ENCODE measurements around the gene SPDYE3.
A peak's percentile ranks its signal among the peaks of the same experiment; 100 is the strongest.
"Not testable (repeated sequence)": the region's sequence is repeated elsewhere in the genome, so short reads cannot be mapped to it uniquely, and the experiment has no call there.

Gene SPDYE3

GRCh38 chr7:100307402-100307801 is at the start of gene SPDYE3:
SPDYE3 (plus strand) TSS chr7:100307702; CDS start chr7:100307886, 184 bp downstream.
- not testable (repeated sequence) for DNase-seq

GRCh38 chr7:100259984-100260383 is 47.5 kb upstream of the SPDYE3 start:
- not testable (repeated sequence) for DNase-seq

GRCh38 chr7:100262896-100263295 is 44.6 kb upstream of the SPDYE3 start:
- DNase-seq = not testable (repeated sequence)

GRCh38 chr7:100264223-100264622 is 43.3 kb upstream of the SPDYE3 start:
- not testable (repeated sequence) for DNase-seq

GRCh38 chr7:100264669-100265165 is 42.8 kb upstream of the SPDYE3 start:
- DNase-seq = not testable (repeated sequence)

- not testable (repeated sequence) for DNase-seq
These were observed 41.7 kb upstream of the SPDYE3 start for GRCh38 chr7:100265851-100266250.

GRCh38 chr7:100266576-100267354 is 40.7 kb upstream of the SPDYE3 start:
- no peak for DNase-seq

GRCh38 chr7:100267648-100268047 is 39.9 kb upstream of the SPDYE3 start:
- DNase-seq = no peak

- not testable (repeated sequence) for DNase-seq
These were observed 38.6 kb upstream of the SPDYE3 start for GRCh38 chr7:100268882-100269281.

- not testable (repeated sequence) for DNase-seq
These were observed 38.0 kb upstream of the SPDYE3 start for GRCh38 chr7:100269306-100270045.

- not testable (repeated sequence) for DNase-seq
These were observed 37.2 kb upstream of the SPDYE3 start for GRCh38 chr7:100270046-100270918.

- DNase-seq = not testable (repeated sequence)
These were observed 36.4 kb upstream of the SPDYE3 start for GRCh38 chr7:100270941-100271593.

- peak; percentile 97 for DNase-seq
These were observed 35.6 kb upstream of the SPDYE3 start for GRCh38 chr7:100271716-100272537.

- DNase-seq = not testable (repeated sequence)
These were observed 35.0 kb upstream of the SPDYE3 start for GRCh38 chr7:100272538-100272902.

GRCh38 chr7:100275120-100275519 is 32.4 kb upstream of the SPDYE3 start:
- no peak for DNase-seq

GRCh38 chr7:100276126-100276525 is 31.4 kb upstream of the SPDYE3 start:
- DNase-seq = not testable (repeated sequence)

- DNase-seq = not testable (repeated sequence)
These were observed 25.4 kb upstream of the SPDYE3 start for GRCh38 chr7:100282069-100282608.

- DNase-seq = not testable (repeated sequence)
These were observed 24.4 kb upstream of the SPDYE3 start for GRCh38 chr7:100283147-100283546.

- DNase-seq = not testable (repeated sequence)
These were observed 20.1 kb upstream of the SPDYE3 start for GRCh38 chr7:100287191-100287969.

- not testable (repeated sequence) for DNase-seq
These were observed 19.2 kb upstream of the SPDYE3 start for GRCh38 chr7:100288258-100288657.

Measured in CD4-positive, alpha-beta T cell treated with Interleukin-10 for 1 hour (primary cell).